Left lobe of liver (tissue), 2 donors: Measurements from ENCODE around the gene LITAF. TPM values are rescaled to one million over a fixed set of nuclear protein-coding genes. Genes with fewer than 3 reads are reported as not detected.
"Not testable (repeated sequence)": the region's sequence is repeated elsewhere in the genome, so short reads cannot be mapped to it uniquely, and the experiment has no call there.

Experiments used
- ATAC-seq: fragments of 200-7000 bp; cut with Tn5 transposase; one replicate; pipeline ENCODE4 v1.9.1; 2020; ENCODE audit warnings: mild to moderate bottlenecking, moderate library complexity
- DNase-seq: peaks from one replicate; pipeline ENCODE4 v3.0.0-alpha.2; 2020; ENCODE audit warnings: low spot score
- total RNA-seq: library from RNA; stranded (reverse); gene quantifications from one replicate; pipeline ENCODE4 v1.2.1, GENCODE V29; 2021
- donor health status: DM: no; HTN: no; CAD: no; lungs with moderate emphysema.
- donor health status: DM: no; HTN: yes; CAD: no.

Gene LITAF
- total RNA-seq, 1 donor from 2014 or later: 47.0 TPM

DNA sequence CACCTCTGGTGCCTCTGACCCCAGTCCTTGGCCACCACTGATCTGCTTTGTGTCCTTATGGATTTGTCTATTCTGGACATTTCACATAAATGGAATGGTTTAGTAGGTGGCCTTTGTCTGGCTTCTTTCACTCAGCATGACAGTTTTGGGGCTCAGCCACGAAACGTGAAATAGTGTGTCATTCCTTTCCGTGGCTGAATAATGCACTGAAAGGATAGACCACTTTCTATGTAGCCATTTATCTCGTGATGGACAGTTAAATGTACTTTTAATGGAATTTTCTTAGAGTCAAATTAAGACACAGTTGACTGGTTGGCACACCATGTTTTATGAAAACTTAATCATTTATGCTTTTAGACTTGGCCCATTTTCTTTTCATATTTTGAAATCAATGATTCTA is 57.4 kb downstream of the LITAF start:
- no peak for ATAC-seq
- no peak for DNase-seq

DNA sequence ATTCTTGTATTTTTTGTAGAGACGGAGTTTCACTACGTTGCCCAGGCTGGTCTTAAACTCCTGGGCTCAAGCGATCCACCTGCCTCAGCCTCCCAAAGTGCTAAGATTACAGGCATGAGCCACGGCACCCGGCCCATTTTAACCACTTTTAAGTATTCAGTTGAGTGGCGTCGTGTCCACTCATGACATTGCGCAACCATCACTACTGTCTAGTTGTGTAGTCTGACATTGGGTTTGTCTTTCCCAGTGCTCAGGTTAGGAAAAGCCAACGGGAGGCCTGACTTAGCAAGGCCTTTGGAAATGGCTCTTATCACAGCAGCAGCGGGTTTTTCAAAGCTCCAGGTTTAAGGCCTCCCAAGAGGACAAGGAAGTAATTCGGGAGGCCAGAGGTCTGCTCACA is 58.7 kb downstream of the LITAF start:
- no peak for ATAC-seq
- no peak for DNase-seq

DNA sequence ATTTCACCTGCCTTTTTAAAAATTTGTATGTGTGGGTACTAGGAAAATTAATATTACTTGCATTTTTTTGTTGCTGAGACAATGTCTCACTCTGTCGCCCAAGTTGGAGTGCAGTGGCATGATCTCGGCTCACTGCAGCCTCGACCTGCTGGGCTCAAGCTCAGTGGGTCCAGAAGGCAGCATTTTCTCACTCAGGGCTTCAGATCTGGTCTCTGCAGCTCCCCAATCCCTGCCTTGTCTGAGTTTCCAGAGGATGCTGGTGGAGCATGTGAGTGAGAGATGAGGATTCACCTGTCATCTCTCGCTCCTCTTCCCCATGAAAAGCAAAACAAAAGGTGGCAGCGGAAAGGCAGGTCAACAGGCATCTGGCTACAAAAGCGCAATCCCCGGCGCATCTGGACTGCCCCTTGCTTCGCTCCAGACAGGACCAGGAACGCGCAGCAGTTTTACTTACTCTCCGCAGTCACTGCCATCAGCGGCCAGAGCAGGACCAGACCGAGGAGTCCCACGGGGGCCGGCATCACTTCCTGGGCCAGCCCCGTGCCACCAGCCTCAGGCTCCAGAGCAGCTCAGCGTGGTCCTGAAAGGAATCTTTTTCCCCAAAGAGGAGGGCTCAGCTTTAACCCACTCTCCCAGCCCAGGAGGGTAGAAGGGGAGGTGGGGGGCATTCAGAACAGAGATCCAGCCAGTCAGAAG is 59.9 kb downstream of the LITAF start:
- no peak for ATAC-seq
- no peak for DNase-seq

DNA sequence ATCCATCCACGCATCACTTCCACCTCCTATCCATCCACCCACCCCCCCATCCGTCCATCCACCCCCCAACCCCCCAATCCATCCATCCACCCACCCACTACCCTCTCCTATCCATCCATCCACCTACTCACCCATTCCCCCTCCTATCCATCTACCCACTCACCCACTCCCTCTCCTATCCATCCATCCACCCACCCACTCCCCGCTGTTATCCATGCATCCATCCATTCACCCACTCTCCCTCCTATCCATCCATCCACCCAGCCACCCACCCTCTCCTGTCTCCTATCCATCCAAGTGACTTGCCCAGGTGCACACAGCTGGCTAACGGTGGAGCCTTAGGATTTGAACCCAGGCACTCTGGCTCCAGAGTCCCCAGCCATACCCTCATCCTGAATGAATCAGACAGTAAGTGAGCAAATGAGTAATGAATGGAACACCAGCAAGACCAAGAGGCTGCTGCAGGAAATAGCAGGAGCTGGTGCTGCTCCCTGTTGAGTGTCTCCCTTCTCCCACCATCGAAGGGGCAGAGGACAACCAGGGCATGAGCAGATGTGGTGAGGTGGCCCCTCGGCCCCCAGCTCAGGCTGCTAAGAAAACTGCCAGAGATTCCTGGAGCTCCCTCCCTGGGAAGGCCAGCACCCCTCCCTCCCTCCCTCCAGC is 62.5 kb downstream of the LITAF start:
- ATAC-seq (no peak), DNase-seq (no peak)

DNA sequence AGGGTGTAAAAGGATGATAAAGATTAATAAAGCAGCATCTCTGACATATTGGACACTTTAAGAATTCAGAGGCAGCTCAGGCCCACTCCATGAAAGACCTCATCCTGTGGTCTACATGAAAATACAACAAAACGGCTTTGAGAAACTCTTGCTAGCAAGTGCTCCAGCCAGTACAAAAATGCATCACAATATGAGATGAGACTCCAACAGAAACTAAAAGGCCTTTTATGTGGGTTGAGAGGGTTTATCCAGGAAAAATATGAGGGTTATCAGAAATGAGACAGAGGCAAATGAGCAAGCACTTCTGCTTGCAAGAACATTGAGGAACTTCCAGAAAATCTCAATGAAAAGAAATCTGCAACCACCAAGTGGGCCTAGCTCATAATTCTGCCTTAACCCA is 65.7 kb downstream of the LITAF start:
- no peak for ATAC-seq
- DNase-seq: no peak

DNA sequence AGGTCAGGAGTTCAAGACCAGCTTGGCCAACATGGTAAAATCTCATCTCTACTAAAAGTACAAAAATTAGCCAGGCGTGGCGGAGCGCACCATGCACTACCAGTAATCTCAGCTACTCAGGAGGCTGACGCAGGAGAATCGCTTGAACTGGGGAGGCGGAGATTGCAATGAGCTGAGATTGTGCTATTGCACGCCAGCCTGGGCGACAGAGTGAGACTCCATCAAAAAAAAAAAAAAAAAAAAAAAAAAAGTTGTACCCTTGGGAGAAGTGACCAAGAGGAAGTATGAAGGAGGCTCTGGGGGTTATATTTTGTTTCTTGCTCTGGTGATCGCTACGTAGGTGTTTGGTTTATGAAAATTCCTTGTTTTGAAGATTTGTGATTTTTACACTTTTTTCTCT is 66.3 kb downstream of the LITAF start:
- ATAC-seq (no peak), DNase-seq (no peak)

DNA sequence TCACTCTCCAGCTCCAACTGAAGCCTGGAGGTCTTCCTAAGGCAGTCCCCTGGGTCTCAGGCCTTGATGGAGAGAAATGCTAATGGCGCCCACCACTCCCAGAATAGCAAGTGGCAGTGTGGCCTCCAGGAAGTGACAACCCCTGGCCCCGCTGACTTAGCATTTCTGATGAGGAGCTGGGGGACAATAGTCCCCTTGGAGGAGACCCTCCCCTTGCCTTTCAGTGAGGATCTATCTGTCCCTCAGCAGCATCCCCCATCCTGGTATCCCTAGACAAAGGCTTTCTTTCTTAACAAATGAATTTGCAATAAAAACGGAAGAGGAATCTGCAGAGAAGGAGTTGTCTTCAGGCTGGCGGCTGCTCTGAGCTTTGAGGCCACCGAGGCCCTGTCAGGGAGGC is 68.8 kb downstream of the LITAF start:
- ATAC-seq: no peak
- no peak for DNase-seq

DNA sequence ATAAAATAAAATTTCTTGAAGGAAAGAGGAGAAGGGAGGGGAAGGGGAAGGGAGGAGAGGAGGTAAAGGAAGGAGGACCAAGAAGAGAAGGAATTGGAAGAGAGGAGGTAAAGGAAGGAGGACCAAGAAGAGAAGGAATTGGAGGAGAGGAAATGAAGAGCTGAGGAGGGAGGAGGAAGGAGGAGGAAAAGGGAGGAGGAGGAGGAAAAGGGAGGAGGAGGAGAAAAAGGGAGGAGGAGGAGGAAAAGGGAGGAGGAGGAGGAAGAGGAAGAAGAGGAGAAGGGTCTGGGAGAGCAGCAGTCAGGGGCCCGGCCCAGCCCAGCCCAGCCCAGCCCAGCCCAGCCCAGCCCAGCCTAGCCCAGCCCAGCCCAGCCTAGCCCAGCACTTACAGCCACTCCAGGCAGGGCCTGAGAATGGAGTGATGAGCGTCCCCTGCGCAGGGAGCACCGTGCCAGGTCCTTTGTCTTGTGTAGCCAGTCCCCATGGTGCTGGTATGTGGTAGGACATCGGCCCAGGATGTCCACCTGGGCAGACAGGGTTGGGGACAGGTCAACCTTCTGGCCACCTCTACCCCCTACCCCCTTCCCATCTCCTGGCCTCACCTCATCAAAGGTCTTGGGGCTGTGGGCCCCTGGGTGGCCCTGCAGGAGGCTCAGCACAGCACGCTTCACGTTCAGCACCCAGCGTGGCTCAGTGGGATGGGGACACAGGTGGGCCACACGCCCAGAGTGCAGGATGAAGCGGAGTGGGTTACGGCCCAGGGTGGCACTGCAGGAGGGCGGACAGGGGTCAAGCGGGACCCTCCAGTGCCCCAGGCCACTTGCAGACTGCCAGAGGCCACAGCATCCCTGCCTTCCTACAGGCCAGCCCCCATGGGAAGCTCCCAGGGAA is 70.9 kb downstream of the LITAF start:
- no peak for DNase-seq
- ATAC-seq: no peak

DNA sequence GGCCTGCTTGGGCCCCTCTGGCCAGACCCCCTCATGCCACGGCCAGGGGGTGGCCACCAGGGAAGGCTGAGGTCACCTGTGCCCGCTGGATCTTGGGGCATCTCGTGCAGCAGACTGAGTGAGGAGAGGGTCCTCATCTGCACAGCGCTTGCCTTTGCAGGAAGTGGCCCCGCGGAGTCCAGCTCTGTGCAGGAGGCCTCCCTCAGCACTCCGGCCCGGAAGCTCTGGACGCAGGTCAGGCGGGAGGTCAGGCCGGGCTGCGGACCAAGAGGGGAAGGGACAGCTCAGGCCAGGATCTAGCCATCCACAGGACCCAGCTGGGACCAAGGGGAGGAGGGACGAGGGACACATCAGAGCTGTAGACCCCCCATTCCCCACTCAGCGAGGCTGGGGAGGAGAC is 72.4 kb downstream of the LITAF start:
- DNase-seq: no peak
- ATAC-seq: no peak

DNA sequence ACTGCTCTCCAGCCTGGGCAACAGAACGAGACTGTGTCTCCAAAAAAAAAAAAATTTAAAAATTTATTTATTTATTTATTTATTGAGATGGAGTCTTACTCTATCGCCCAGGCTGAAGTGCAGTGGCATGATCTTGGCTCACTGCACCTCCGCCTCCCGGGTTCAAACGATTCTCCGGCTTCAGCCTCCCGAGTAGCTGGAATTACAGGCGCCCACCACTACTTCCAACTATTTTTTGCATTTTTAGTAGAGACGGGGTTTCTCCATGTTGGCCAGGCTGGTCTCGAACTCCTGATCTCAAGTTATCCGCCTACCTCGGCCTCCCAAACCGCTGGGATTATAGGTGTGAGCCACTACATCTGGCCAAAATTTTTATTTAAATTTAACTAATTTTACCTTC is 73.4 kb downstream of the LITAF start:
- not testable (repeated sequence) for DNase-seq, ATAC-seq

DNA sequence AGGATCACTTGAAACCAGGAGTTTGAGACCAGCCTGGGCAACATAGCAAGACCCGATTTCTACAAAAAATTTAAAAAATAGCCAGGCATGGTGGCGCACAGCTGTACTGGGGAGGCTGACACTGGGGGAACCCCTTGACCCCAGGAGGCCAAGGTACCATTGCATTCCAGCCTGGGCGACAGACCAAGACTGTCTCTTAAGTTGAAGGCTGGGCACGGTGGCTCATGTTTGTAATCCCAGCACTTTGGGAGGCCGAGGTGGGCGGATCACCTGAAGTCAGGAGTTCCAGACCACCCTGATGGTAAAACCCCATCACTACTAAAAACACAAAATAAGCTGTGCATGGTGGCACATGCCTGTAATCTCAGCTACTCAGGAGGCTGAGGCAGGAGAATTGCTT is 74.9 kb downstream of the LITAF start:
- DNase-seq (no peak), ATAC-seq (no peak)

DNA sequence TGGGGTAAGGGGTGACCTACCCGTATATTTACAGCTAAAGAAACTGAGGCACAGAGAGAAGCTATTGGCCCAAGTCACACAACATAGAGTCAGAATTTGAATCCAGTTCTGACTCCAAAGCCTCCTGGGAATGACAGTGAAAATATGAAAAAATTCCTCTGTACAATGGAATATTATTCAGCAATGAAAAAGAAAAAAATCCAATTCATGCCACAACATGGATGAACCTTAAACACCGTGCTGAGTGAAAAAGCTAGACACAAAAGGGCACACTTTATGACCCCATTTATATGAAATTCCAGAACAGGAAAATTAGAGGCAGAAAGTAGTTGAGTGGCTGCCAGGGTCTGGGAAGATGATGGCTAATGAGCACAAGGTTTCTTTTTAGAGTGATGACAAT is 75.4 kb downstream of the LITAF start:
- DNase-seq (no peak), ATAC-seq (no peak)

DNA sequence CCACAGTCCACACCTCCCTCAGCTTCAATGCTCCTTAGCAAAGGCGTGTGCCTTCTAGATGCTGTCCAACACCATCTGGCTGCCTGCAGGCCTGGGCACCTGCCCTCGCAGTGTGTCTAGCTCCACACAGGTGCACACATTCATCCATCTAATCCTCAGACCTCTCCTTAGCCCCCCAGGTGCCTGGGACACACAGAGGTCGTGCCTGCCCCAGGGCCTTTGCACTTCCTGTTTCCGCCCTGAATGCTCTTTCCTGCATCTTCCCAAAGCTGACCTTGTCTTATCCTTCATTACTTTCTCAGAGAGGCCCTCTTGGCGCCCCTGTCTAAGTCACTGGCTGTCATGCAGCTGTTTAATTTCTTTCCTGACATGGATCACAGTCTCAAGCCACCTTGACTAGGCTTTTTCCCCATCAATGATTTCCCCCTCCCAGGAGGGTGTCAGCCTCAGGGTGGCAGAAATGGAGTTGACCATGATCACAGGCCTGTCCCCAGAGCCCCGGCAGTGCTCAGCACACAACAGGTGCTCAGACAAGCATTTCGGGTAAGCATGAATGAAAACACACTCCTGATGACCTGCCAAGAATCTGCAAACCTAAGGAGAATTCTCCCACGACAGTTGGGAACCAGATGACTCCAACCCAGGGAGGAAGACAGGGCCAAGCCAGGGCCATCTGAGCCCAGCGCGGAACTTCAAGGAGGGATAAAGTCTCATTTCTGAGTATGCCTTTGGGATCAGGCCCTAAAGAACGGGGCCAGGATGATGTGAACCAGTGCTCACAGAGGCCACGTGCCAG is 76.3 kb downstream of the LITAF start:
- DNase-seq: no peak

DNA sequence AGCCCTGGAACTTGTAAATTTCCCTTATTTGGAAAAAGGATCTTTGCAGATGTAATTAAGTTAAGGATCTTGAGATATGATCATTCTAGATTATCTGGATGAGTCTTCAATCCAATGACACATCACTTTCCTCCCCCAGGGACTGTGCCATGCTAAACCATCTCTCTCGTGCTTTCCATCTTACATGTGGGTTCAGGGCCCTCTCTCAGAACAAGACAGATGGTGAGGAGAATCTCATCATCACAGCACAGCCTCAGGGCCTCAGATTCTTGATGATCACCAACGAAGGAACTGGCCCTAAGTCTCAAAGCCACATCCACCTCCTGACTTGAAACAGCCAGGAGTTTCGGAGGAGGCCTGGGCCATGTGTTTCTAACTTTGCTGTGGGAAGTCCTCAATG is 78.7 kb downstream of the LITAF start:
- DNase-seq (no peak), ATAC-seq (no peak)

More for the DNA sequence above, 76.3 kb downstream of the LITAF start:
- ATAC-seq: no peak

DNA sequence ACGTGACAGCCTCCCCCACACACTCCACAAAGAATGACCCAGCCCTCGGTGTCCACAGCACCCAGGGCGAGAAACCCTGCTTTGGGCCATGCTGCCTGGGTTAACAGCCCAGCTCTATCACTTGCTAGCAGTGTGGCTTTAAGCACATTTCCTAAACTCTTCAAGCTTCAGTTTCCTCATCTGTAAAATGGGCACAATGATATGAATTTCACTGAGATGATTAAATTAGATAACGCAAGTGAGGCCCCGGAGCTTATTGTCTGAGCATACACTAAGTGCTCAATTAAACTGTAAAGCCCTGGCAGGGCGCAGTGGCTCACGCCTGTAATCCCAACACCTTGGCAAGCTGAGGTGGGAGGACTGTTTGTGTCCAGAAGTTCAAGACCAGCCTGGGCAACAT is 79.4 kb downstream of the LITAF start:
- DNase-seq (no peak), ATAC-seq (no peak)

DNA sequence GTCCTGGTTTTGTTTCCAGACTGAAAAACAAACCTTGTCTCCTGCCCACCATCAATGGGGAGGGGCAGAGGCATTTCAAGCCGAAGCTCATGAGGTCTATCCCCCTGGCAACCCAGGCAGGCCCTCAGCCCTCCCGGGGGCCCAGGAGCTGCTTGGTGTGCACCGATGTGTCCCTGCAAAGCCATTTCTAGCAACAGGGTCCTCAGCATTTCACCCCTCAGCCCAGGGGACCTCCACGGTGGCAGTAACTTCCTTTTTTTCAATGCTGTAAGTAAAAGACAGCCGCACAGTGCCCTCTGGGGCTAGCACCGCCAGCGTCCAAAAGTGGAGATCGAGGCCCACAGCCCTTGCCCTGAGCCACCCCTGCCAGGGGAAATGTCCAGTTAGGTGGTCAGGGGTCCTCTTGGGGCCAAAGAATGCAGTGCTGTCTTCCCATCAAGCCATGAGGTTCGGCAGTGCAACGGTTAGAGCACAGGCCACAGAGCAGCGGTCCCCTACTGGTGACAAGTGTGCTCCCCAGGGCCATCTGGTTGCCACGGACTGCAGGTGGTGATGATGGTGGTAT is 79.9 kb downstream of the LITAF start:
- DNase-seq (no peak), ATAC-seq (no peak)

DNA sequence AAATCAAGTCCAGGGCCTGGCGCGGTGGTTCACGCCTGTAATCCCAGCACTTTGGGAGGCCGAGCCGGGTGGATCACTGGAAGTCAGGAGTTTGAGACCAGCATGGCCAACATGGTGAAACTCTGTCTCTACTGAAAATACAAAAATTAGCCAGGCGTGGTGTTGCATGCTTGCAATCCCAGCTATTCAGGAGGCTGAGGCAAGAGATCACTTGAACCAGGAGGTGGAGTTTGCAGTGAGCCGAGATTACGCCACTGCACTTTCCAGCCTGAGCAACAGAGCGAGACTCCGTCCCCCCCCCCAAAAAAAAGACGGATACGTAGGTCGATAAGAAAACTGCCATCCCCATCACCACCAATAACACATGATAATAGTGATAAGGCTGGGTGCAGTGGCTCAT is 82.5 kb downstream of the LITAF start:
- not testable (repeated sequence) for ATAC-seq, DNase-seq

DNA sequence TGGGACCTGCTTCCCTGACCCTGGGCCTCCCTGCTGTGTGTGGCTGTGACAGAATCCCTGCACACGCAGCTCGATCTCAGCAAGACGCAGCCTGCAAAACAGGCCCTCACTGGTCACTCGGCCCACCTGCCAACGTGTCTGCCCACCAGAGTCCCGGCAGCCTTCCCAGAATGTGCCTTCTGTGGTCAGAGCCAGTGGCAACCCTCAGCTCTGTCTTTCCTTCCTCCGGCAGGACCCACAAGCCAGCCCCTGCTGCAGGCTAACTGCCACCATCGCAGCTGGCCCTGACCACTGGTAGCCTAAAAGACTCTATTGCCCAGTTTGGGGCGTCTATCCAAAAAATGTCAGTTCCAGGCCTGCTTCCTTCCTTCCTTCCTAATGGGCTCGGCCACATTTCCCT is 83.2 kb downstream of the LITAF start:
- no peak for DNase-seq
- no peak for ATAC-seq

DNA sequence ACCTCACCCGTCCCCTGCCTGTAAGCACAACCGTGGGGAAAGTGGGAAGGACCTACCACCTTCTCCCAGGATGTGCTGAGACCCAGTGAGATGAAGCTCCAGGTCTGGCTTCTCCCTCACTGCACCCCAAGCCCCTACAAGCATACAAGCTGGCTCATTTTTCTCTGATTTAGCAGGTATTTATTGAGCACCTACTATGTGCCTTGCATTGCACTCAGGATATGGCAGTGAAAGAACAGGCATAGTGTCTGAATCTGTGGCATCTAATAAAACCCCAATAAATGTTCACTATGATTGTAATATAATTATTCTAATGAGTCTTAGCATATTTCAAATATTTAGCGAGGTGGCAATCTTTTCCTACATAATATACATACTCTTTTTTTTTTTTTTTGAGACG is 84.5 kb downstream of the LITAF start:
- DNase-seq: no peak
- ATAC-seq: no peak

DNA sequence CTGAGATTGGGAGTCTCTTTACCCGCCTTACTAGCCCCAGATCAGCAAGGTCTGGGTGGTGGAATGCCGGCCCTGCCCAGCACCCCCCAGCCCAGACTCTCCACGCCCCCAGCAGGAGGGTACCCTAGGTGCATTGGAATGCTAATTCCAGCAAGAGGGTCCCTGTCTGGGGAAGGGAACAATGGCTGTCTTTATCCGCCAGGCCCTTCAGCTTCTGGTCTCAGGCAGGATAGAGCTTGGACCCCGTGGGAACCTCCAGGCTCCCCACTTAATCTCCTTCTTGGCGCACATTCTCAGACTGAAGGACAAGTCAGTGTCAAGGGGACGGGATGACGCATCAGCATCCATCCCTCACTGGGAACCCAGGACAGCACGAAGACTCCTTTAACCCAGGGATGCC is 85.1 kb downstream of the LITAF start:
- no peak for ATAC-seq
- no peak for DNase-seq
